HEK293 (cell line): ENCODE results near the gene PLCH2.

Source experiments
- CTCF ChIA-PET: fragments of 350-600 bp; formaldehyde crosslinking; extraction: SDS; loops from one replicate; lab custom pipeline; 2021; ENCODE audit warnings: antibody characterized with exemption; lab: Yijun Ruan, JAX
- POLR2A ChIA-PET: fragments of 300-600 bp; formaldehyde crosslinking; extraction: SDS; loops from one replicate; lab custom pipeline; 2020; ENCODE audit warnings: antibody characterized with exemption, inconsistent platforms; lab: Yijun Ruan, JAX
- H3K27ac ChIP-seq: fragments of 200-500 bp; sonication (Bioruptor generic); 2 replicates; pipeline ENCODE4 v1.5.1; 2014; ENCODE audit warnings: low read depth, low read length, control low read depth, inconsistent platforms; ENCODE audit errors: extremely low read depth
- H3K36me3 ChIP-seq, 2 experiments: fragments of 200-500 bp in 1 of 2; sonication (Bioruptor generic) in 1 of 2; 1 replicate in 1 of 2; 2 replicates in 1 of 2; pipeline ENCODE4 v1.5.1; 2014 to 2017; ENCODE audit warnings: inconsistent platforms in 2 of 2, low read length in 2 of 2; ENCODE audit not compliant: control insufficient read depth in 2 of 2, insufficient read depth in 1 of 2
- H3K4me1 ChIP-seq: fragments of 200-500 bp; sonication (Bioruptor generic); 2 replicates; pipeline ENCODE4 v1.5.1; 2014; ENCODE audit warnings: mild to moderate bottlenecking, low read length, inconsistent platforms; ENCODE audit not compliant: control insufficient read depth, insufficient read depth
- H3K4me3 ChIP-seq: 2 replicates; pipeline ENCODE4 v1.5.1; 2011; ENCODE audit warnings: low read depth, mild to moderate bottlenecking, control low read depth, low read length, moderate library complexity
- H3K9me3 ChIP-seq: fragments of 200-500 bp; sonication (Bioruptor generic); 2 replicates; pipeline ENCODE4 v1.5.1; 2014; ENCODE audit warnings: low read depth, low read length, inconsistent platforms; ENCODE audit not compliant: control insufficient read depth, insufficient read depth
- CTCF ChIP-seq: fragments of 450-650 bp; formaldehyde crosslinking; IDR thresholded peaks from 2 replicates; pipeline ENCODE4 v1.5.1; 2016; ENCODE audit warnings: missing biosample characterization, missing genetic modification characterization
- GLIS2 ChIP-seq: fragments of 450-650 bp; formaldehyde crosslinking; IDR thresholded peaks from 2 replicates; pipeline ENCODE4 v1.5.1; 2016; ENCODE audit warnings: missing biosample characterization, missing genetic modification characterization
- KLF1 ChIP-seq: fragments of 450-650 bp; formaldehyde crosslinking; IDR thresholded peaks from 2 replicates; pipeline ENCODE4 v1.5.1; 2016; ENCODE audit warnings: missing biosample characterization, missing genetic modification characterization
- KLF17 ChIP-seq: fragments of 450-650 bp; formaldehyde crosslinking; IDR thresholded peaks from 2 replicates; pipeline ENCODE4 v1.5.1; 2016; ENCODE audit warnings: missing biosample characterization, missing genetic modification characterization
- KLF7 ChIP-seq: fragments of 450-650 bp; formaldehyde crosslinking; IDR thresholded peaks from 2 replicates; pipeline ENCODE4 v1.5.1; 2016; ENCODE audit warnings: missing biosample characterization, missing genetic modification characterization, borderline replicate concordance
- ZBTB20 ChIP-seq: fragments of 450-650 bp; formaldehyde crosslinking; IDR thresholded peaks from 2 replicates; pipeline ENCODE4 v1.5.1; 2016; ENCODE audit warnings: missing biosample characterization, missing genetic modification characterization
- ZBTB8A ChIP-seq: fragments of 450-650 bp; formaldehyde crosslinking; IDR thresholded peaks from 2 replicates; pipeline ENCODE4 v1.5.1; 2016; ENCODE audit warnings: missing biosample characterization, missing genetic modification characterization
- ZNF140 ChIP-seq: fragments of 450-650 bp; formaldehyde crosslinking; IDR thresholded peaks from 2 replicates; pipeline ENCODE4 v1.5.1; 2016; ENCODE audit warnings: missing biosample characterization, missing genetic modification characterization
- ZNF146 ChIP-seq: fragments of 450-650 bp; formaldehyde crosslinking; IDR thresholded peaks from 2 replicates; pipeline ENCODE4 v1.5.1; 2016; ENCODE audit warnings: missing biosample characterization, missing genetic modification characterization
- ZNF202 ChIP-seq: fragments of 450-650 bp; formaldehyde crosslinking; IDR thresholded peaks from 2 replicates; pipeline ENCODE4 v1.5.1; 2016; ENCODE audit warnings: missing biosample characterization, missing genetic modification characterization, borderline replicate concordance
- ZNF214 ChIP-seq: fragments of 450-650 bp; formaldehyde crosslinking; IDR thresholded peaks from 2 replicates; pipeline ENCODE4 v1.5.1; 2017; ENCODE audit warnings: missing biosample characterization, mild to moderate bottlenecking, missing genetic modification characterization, borderline replicate concordance
- ZNF24 ChIP-seq: fragments of 450-650 bp; formaldehyde crosslinking; IDR thresholded peaks from 2 replicates; pipeline ENCODE4 v1.5.1; 2016; ENCODE audit warnings: missing biosample characterization, missing genetic modification characterization
- ZNF391 ChIP-seq: fragments of 450-650 bp; formaldehyde crosslinking; IDR thresholded peaks from 2 replicates; pipeline ENCODE4 v1.5.1; 2016; ENCODE audit warnings: low read depth, missing biosample characterization, missing genetic modification characterization, borderline replicate concordance
- ZNF501 ChIP-seq: fragments of 450-650 bp; formaldehyde crosslinking; IDR thresholded peaks from 2 replicates; pipeline ENCODE4 v1.5.1; 2016; ENCODE audit warnings: missing biosample characterization, missing genetic modification characterization
- ZNF510 ChIP-seq: fragments of 450-650 bp; formaldehyde crosslinking; IDR thresholded peaks from 2 replicates; pipeline ENCODE4 v1.5.1; 2018; ENCODE audit warnings: mild to moderate bottlenecking, missing genetic modification characterization, missing biosample characterization; ENCODE audit not compliant: insufficient replicate concordance
- ZNF768 ChIP-seq: fragments of 450-650 bp; formaldehyde crosslinking; IDR thresholded peaks from 2 replicates; pipeline ENCODE4 v1.5.1; 2018; ENCODE audit warnings: missing biosample characterization, mild to moderate bottlenecking, missing genetic modification characterization
- ZNF776 ChIP-seq: fragments of 450-650 bp; formaldehyde crosslinking; IDR thresholded peaks from 2 replicates; pipeline ENCODE4 v1.5.0; 2017; ENCODE audit warnings: missing biosample characterization, missing genetic modification characterization, borderline replicate concordance
- TF ChIP-seq, protein P1 (sequence below): fragments of 450-650 bp; formaldehyde crosslinking; IDR thresholded peaks from 2 replicates; pipeline ENCODE4 v1.5.1; 2017; ENCODE audit warnings: missing biosample characterization, missing genetic modification characterization
- TF ChIP-seq, protein P2 (sequence below): fragments of 450-650 bp; IDR thresholded peaks from 2 replicates; pipeline ENCODE4 v1.5.1; 2018; ENCODE audit warnings: missing biosample characterization, mild to moderate bottlenecking, missing genetic modification characterization
- TF ChIP-seq, protein P3 (sequence below): fragments of 450-650 bp; formaldehyde crosslinking; IDR thresholded peaks from 2 replicates; pipeline ENCODE4 v1.5.1; 2016; ENCODE audit warnings: missing biosample characterization, missing genetic modification characterization
- TF ChIP-seq, protein P4 (sequence below): fragments of 450-650 bp; formaldehyde crosslinking; conservative IDR thresholded peaks from 2 replicates; pipeline ENCODE4 v1.5.1; 2016; ENCODE audit warnings: low read depth, missing biosample characterization, missing genetic modification characterization
- TF ChIP-seq, protein P5 (sequence below): fragments of 450-650 bp; IDR thresholded peaks from 2 replicates; pipeline ENCODE4 v1.5.1; 2018; ENCODE audit warnings: missing biosample characterization, missing genetic modification characterization

PLCH2 gene

DNA sequence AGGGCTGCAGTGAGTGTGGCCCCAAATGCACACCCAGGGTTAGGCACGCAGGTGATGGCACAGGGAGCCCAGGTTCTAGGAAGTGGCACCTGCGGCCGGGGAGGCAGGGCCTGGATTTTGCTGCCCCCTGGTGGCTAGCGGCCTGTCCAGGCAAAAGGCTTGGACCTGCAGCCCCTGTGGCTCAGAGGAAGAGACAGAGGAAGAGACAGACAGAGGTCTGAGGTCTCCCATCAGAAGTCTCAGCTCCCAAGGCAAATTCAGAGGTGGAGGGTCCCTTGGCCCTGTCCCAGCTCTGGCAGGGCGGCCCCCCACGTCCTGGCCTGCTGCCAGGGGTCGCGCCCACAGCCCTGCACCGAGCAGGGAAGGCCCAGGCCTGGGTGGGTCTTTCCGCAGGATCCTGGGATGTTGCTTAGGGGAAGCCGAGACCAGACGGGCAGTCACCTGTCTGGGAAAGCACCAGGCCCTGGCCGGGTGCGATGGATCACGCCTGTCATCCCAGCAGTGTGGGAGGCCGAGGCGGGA lies 72.0 kb downstream of the PLCH2 start:
- H3K27ac ChIP-seq: no peak overlapping the region
- no peak overlapping the region for H3K4me3 ChIP-seq
- H3K36me3 ChIP-seq: no peaks in the 10 kb centered on the region
- H3K4me1 ChIP-seq: no peaks in the 10 kb centered on the region; the same call in 1 of the 2 replicates
- POLR2A ChIA-PET: interaction anchor here (2.9 kb wide), 1 partner anchor 22 kb away, joined by 33 read pairs; the partner anchor contains the start of gene PANK4
- CTCF ChIA-PET: interaction anchor here (0.8 to 3.8 kb wide), 14 partner anchors 13 to 232 kb away, joined by 3 to 31 read pairs (median 4); partner anchors contain the start of genes PANK4 and PEX10
- H3K9me3 ChIP-seq: no peaks in the 10 kb centered on the region
- TF ChIP-seq ZNF501 (tag by site-specific recombination) (no peak), CTCF (tag by site-specific recombination) (peak; percentile 88), ZNF391 (tag by site-specific recombination) (no peak), ZNF768 (tag by site-specific recombination) (no peak), KLF7 (tag by site-specific recombination) (no peak), ZNF140 (tag by site-specific recombination) (no peak), GLIS2 (tag by site-specific recombination) (0 out of 2 replicates have a peak, but pooled peaks have one; percentile 32), ZNF146 (tag by site-specific recombination) (no peak), ZNF24 (no peak), KLF1 (tag by site-specific recombination) (0 out of 2 replicates have a peak, but pooled peaks have one; percentile 22), ZNF510 (tag by site-specific recombination) (no peak), ZNF202 (tag by site-specific recombination) (no peak), ZNF776 (tag by site-specific recombination) (no peak), ZBTB20 (tag by site-specific recombination) (0 out of 2 replicates have a peak, but pooled peaks have one; percentile 6), ZNF214 (tag by site-specific recombination) (no peak), KLF17 (tag by site-specific recombination) (0 out of 2 replicates have a peak, but pooled peaks have one; percentile 28), ZBTB8A (tag by site-specific recombination) (peak; percentile 46; the same call in 1 of the 2 replicates)
- TF ChIP-seq, protein P1, sequence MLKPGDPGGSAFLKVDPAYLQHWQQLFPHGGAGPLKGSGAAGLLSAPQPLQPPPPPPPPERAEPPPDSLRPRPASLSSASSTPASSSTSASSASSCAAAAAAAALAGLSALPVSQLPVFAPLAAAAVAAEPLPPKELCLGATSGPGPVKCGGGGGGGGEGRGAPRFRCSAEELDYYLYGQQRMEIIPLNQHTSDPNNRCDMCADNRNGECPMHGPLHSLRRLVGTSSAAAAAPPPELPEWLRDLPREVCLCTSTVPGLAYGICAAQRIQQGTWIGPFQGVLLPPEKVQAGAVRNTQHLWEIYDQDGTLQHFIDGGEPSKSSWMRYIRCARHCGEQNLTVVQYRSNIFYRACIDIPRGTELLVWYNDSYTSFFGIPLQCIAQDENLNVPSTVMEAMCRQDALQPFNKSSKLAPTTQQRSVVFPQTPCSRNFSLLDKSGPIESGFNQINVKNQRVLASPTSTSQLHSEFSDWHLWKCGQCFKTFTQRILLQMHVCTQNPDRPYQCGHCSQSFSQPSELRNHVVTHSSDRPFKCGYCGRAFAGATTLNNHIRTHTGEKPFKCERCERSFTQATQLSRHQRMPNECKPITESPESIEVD (tag by site-specific recombination): no peak
- TF ChIP-seq, protein P2, sequence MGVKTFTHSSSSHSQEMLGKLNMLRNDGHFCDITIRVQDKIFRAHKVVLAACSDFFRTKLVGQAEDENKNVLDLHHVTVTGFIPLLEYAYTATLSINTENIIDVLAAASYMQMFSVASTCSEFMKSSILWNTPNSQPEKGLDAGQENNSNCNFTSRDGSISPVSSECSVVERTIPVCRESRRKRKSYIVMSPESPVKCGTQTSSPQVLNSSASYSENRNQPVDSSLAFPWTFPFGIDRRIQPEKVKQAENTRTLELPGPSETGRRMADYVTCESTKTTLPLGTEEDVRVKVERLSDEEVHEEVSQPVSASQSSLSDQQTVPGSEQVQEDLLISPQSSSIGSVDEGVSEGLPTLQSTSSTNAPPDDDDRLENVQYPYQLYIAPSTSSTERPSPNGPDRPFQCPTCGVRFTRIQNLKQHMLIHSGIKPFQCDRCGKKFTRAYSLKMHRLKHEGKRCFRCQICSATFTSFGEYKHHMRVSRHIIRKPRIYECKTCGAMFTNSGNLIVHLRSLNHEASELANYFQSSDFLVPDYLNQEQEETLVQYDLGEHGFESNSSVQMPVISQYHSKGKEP (tag by site-specific recombination): no peak
- TF ChIP-seq, protein P3, sequence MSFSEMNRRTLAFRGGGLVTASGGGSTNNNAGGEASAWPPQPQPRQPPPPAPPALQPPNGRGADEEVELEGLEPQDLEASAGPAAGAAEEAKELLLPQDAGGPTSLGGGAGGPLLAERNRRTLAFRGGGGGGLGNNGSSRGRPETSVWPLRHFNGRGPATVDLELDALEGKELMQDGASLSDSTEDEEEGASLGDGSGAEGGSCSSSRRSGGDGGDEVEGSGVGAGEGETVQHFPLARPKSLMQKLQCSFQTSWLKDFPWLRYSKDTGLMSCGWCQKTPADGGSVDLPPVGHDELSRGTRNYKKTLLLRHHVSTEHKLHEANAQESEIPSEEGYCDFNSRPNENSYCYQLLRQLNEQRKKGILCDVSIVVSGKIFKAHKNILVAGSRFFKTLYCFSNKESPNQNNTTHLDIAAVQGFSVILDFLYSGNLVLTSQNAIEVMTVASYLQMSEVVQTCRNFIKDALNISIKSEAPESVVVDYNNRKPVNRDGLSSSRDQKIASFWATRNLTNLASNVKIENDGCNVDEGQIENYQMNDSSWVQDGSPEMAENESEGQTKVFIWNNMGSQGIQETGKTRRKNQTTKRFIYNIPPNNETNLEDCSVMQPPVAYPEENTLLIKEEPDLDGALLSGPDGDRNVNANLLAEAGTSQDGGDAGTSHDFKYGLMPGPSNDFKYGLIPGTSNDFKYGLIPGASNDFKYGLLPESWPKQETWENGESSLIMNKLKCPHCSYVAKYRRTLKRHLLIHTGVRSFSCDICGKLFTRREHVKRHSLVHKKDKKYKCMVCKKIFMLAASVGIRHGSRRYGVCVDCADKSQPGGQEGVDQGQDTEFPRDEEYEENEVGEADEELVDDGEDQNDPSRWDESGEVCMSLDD: peak; percentile 40; the same call in 1 of the 2 replicates
- TF ChIP-seq, protein P4, sequence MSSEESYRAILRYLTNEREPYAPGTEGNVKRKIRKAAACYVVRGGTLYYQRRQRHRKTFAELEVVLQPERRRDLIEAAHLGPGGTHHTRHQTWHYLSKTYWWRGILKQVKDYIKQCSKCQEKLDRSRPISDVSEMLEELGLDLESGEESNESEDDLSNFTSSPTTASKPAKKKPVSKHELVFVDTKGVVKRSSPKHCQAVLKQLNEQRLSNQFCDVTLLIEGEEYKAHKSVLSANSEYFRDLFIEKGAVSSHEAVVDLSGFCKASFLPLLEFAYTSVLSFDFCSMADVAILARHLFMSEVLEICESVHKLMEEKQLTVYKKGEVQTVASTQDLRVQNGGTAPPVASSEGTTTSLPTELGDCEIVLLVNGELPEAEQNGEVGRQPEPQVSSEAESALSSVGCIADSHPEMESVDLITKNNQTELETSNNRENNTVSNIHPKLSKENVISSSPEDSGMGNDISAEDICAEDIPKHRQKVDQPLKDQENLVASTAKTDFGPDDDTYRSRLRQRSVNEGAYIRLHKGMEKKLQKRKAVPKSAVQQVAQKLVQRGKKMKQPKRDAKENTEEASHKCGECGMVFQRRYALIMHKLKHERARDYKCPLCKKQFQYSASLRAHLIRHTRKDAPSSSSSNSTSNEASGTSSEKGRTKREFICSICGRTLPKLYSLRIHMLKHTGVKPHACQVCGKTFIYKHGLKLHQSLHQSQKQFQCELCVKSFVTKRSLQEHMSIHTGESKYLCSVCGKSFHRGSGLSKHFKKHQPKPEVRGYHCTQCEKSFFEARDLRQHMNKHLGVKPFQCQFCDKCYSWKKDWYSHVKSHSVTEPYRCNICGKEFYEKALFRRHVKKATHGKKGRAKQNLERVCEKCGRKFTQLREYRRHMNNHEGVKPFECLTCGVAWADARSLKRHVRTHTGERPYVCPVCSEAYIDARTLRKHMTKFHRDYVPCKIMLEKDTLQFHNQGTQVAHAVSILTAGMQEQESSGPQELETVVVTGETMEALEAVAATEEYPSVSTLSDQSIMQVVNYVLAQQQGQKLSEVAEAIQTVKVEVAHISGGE (tag by site-specific recombination): no peak
- TF ChIP-seq, protein P5, sequence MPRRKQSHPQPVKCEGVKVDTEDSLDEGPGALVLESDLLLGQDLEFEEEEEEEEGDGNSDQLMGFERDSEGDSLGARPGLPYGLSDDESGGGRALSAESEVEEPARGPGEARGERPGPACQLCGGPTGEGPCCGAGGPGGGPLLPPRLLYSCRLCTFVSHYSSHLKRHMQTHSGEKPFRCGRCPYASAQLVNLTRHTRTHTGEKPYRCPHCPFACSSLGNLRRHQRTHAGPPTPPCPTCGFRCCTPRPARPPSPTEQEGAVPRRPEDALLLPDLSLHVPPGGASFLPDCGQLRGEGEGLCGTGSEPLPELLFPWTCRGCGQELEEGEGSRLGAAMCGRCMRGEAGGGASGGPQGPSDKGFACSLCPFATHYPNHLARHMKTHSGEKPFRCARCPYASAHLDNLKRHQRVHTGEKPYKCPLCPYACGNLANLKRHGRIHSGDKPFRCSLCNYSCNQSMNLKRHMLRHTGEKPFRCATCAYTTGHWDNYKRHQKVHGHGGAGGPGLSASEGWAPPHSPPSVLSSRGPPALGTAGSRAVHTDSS (tag by site-specific recombination): 0 out of 2 replicates have a peak, but pooled peaks have one; percentile 11
